ENCODE measurements around the gene COBL. TPM values are rescaled to one million over a fixed set of nuclear protein-coding genes. Genes with fewer than 3 reads are reported as not detected.

COBL gene
- total and polyA plus RNA-seq, 12 donors: 0.09 to 1.4 (median 0.53) TPM

DNA sequence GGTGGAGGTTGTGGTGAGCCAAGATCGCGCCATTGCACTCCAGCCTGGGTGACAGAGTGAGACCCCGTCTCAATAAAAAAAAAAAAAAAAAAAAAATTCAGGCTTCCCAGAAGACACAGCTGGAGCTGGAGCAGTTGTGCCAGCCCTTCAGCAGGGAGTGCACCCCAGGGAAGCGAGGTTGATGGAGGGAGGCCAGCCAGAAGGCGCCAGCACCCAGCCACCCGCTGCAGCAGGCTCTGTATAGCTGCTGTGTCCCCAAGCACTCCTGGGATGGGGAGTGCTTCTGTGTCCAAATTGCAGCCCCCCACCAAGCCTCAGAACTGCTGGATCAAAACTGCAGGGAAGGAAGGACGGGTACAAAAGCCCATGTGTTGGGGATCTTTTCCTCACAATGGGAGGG is 47.8 kb downstream of the COBL start:
- Histone ChIP-seq H3K27me3 (no peaks in the 10 kb centered on the region), H3K4me3 (no peak overlapping the region), H3K36me3 (replicated peaks in 1 of 2) (no peaks in the 10 kb centered on the region), H3K9me3 (replicated peaks in 1 of 3) (no peaks in the 10 kb centered on the region), H3K27ac (no peak overlapping the region), H3K4me1 (replicated peaks in 1 of 2) (no peaks in the 10 kb centered on the region)
- WGBS, 4 donors: 73 to 89% (median 86%) methylated on average over 7 of the region's 7 CpGs
- intact Hi-C loops (cut with DNase I): no loop called here
- no peak for DNase-seq
- no peak for TF ChIP-seq POLR2A (IDR thresholded peaks at IDR 0.05)
- TF ChIP-seq, protein P1, sequence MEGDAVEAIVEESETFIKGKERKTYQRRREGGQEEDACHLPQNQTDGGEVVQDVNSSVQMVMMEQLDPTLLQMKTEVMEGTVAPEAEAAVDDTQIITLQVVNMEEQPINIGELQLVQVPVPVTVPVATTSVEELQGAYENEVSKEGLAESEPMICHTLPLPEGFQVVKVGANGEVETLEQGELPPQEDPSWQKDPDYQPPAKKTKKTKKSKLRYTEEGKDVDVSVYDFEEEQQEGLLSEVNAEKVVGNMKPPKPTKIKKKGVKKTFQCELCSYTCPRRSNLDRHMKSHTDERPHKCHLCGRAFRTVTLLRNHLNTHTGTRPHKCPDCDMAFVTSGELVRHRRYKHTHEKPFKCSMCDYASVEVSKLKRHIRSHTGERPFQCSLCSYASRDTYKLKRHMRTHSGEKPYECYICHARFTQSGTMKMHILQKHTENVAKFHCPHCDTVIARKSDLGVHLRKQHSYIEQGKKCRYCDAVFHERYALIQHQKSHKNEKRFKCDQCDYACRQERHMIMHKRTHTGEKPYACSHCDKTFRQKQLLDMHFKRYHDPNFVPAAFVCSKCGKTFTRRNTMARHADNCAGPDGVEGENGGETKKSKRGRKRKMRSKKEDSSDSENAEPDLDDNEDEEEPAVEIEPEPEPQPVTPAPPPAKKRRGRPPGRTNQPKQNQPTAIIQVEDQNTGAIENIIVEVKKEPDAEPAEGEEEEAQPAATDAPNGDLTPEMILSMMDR (IDR thresholded peaks at IDR 0.05): no peak

DNA sequence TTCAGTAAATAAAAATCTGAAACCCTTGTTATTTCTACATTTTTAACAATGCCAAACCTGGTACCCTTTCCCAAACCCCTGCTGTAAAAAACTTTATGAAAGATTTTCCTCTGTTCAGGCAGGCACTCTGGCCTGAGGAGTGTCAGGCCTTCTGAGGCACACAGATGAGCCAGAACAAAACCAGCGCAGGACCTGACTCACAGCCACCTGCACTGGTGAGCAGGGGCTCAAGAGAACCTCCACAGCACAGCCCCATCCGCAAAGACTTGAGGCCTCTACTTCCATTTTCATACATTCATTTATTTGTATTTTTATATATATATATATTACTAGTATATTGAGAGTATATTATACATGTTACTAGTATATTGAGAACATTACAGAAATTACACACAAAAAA is 49.4 kb downstream of the COBL start:
- intact Hi-C loops (cut with DNase I): no loop called here

DNA sequence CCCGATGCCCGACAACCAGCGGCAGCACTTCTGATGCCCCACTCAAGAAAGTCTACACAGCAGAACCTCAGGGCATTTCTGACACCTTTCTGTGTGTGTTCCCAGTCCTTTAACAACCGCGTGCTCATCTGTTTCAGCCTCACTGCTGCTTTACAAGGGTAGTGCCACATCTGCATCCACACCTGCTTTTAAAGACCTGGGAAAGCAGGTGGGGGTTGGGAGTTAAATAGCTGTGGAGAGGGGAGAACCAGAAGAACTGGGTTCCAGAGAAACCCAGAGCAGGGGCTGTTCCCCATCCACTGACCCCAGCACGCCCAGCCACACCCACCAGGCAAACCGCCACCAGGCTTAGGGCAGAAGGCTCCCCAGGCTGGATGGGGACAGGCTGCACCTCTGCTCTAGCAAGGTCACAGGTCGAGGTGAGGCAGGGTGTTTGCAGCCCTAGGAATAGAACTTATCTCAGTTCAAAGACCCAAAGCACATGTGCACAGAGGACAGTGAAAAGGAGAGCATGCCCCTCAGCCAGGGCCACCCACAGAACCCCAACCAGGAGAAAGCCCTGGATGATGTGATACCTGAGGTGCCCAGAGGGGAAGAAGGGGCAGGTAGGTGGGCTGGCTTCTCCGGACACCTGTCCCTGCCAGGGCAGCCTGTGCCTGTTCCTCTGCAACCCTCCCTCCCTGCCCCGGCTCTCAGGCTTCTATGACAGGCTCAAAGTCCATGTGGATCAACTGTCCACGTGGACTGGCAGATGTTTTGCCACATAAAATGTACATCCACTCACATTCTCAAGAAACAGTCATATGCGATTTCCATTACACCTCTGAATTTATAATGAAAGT is 51.3 kb downstream of the COBL start:
- H3K27ac ChIP-seq: no peak overlapping the region
- WGBS, 4 donors: 77 to 90% (median 85%) methylated on average over 10 to 12 of the region's 12 CpGs
- no peak overlapping the region for H3K4me3 ChIP-seq
- TF ChIP-seq POLR2A (IDR thresholded peaks at IDR 0.05): no peak
- TF ChIP-seq, protein P1 (IDR thresholded peaks at IDR 0.05): no peak
- no peaks in the 10 kb centered on the region for H3K4me1 ChIP-seq (replicated peaks in 1 of 2)
- H3K9me3 ChIP-seq (replicated peaks in 1 of 3): no peaks in the 10 kb centered on the region
- intact Hi-C loops (cut with DNase I): no loop called here
- no peak for DNase-seq
- H3K27me3 ChIP-seq: no peaks in the 10 kb centered on the region
- no peaks in the 10 kb centered on the region for H3K36me3 ChIP-seq (replicated peaks in 1 of 2)

More for the DNA sequence above, 49.4 kb downstream of the COBL start:
- TF ChIP-seq, protein P1 (IDR thresholded peaks at IDR 0.05): no peak
- no peak for TF ChIP-seq POLR2A (IDR thresholded peaks at IDR 0.05)
- 78 to 98% (median 91%) methylated on average over 2 of the region's 2 CpGs for WGBS, 4 donors
- H3K4me3 ChIP-seq: no peak overlapping the region
- no peaks in the 10 kb centered on the region for H3K9me3 ChIP-seq (replicated peaks in 1 of 3)
- no peaks in the 10 kb centered on the region for H3K36me3 ChIP-seq (replicated peaks in 1 of 2)
- no peak for DNase-seq
- no peak overlapping the region for H3K27ac ChIP-seq
- H3K27me3 ChIP-seq: no peaks in the 10 kb centered on the region
- H3K4me1 ChIP-seq (replicated peaks in 1 of 2): no peaks in the 10 kb centered on the region

DNA sequence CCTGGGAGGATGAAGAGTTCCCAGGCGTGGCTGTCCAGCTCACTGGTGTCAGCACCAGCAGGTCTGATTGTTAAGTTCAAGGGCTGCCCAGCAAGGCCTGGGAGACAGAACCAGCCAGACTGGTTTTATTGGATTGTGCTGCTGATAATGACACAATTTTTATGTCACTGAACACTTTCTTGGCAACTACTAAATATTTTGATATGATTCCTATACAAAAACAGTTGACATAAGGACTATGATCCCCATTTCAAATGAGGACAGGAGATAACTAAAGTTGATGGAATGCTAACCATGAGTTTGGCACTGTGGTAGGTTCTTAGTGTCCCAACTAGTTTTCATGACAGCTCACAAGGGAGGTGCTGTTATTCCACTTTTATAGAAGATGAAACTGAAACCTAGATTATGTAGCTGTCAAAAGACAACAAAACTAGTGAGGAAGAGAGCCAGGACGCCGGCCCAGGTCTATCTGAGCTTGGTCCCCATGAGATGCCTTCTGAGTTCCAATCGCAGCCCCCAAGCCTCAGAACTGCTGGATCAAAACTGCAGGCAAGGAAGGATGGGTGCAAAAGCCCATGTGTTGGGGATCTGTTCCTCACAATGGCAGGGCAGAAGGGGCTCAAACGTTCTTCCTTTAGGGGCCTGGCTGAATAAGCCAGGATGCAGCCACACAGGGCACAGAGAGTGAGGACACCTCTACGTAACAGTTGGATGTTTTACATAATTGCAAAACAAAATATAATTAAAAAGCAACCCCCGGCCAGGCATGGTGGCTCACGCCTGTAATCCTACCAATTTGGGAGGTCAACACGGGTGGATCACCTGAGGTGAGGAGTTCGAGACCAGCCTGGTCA is 52.8 kb downstream of the COBL start:
- H3K27me3 ChIP-seq: no peaks in the 10 kb centered on the region
- H3K4me1 ChIP-seq (replicated peaks in 1 of 2): no peaks in the 10 kb centered on the region
- no peaks in the 10 kb centered on the region for H3K9me3 ChIP-seq (replicated peaks in 1 of 3)
- WGBS, 4 donors: 82 to 90% (median 84%) methylated on average over 10 of the region's 10 CpGs
- TF ChIP-seq, protein P1 (IDR thresholded peaks at IDR 0.05): no peak
- no peak for TF ChIP-seq POLR2A (IDR thresholded peaks at IDR 0.05)
- no peaks in the 10 kb centered on the region for H3K36me3 ChIP-seq (replicated peaks in 1 of 2)
- no peak overlapping the region for H3K27ac ChIP-seq
- no peak overlapping the region for H3K4me3 ChIP-seq
- intact Hi-C loops (cut with DNase I): no loop called here
- no peak for DNase-seq

Measured in adrenal gland (tissue), 12 donors.